ENCODE results near the gene MKNK1.

Gene MKNK1

DNA sequence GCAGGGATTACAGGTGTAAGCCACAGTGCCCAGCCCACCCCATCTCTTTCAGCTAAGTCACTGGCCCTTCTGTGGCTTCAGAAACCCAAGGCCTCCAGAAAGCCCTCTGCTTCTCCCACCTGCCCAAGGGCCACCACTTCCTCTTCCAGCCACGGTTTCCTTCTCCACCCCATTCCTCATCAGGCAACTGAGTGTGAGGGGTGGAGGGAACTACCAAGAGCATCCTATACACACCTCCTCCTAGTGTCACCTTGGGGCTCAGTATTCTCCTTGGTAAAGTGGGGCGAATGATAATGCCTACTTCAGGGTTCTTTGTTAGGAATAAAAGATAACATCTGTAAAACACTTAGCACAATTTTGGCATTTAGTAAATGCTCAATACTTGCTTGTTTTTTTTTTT is 82.7 kb downstream of the MKNK1 start:
- Histone ChIP-seq H3K9me3 (no peaks in the 10 kb centered on the region), H3K4me3 (ENCODE audit: low read depth in 1 of 2, low read length in 1 of 2) (no peak overlapping the region), H3K4me1 (ENCODE audit: control insufficient read depth in 1 of 2, insufficient read depth in 1 of 2, low read depth in 1 of 2, low read length in 1 of 2) (no peaks in the 10 kb centered on the region), H3K36me3 (no peaks in the 10 kb centered on the region), H3K27ac (no peak overlapping the region), H3K27me3 (peaks cover 90% of the 10 kb centered on the region)
- TF ChIP-seq, protein P1, sequence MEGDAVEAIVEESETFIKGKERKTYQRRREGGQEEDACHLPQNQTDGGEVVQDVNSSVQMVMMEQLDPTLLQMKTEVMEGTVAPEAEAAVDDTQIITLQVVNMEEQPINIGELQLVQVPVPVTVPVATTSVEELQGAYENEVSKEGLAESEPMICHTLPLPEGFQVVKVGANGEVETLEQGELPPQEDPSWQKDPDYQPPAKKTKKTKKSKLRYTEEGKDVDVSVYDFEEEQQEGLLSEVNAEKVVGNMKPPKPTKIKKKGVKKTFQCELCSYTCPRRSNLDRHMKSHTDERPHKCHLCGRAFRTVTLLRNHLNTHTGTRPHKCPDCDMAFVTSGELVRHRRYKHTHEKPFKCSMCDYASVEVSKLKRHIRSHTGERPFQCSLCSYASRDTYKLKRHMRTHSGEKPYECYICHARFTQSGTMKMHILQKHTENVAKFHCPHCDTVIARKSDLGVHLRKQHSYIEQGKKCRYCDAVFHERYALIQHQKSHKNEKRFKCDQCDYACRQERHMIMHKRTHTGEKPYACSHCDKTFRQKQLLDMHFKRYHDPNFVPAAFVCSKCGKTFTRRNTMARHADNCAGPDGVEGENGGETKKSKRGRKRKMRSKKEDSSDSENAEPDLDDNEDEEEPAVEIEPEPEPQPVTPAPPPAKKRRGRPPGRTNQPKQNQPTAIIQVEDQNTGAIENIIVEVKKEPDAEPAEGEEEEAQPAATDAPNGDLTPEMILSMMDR (IDR thresholded peaks at IDR 0.05), result no peak

DNA sequence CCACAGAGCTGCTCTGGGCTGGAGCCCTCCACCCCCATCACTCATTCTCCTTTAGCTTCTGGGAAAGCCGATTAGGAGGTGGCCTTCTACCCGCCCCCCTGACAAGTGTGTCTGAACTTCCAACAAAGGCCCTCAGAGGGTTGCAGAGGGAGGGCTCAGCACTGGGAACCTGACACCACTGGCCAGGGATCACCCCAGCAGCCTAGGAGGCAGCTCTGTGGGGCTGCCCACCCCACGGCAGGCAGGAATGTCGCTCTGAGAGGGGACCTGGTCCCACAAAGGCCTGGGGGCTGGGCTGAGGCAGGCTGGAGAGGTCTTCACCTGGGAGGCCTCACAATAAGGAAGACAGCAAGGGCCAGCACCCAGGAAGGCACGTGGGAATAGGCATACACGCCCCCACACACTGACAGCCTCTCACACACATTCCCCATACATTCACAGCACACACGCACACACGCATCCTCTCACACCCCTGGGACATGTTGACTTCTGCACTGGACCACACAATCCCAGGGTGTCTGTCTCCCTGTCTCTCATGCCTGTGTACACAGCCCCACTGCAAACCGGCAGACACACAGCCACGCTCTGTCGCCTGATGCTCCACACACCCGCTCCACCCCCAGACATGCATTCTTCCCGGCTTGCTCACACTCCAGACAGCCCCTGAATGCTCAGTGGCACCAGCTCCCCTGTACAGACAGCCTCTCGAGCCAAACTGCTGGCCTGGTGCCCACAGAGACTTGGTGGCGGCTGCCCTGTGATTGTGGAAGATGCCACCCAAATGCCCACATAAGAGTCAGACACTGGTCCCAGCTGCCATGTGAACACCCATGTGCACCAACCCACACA is 83.8 kb downstream of the MKNK1 start:
- Histone ChIP-seq H3K27me3 (peaks cover 90% of the 10 kb centered on the region), H3K4me1 (ENCODE audit: control insufficient read depth in 1 of 2, insufficient read depth in 1 of 2, low read depth in 1 of 2, low read length in 1 of 2) (no peaks in the 10 kb centered on the region), H3K9me3 (no peaks in the 10 kb centered on the region), H3K4me3 (ENCODE audit: low read depth in 1 of 2, low read length in 1 of 2) (no peak overlapping the region), H3K27ac (no peak overlapping the region), H3K36me3 (no peaks in the 10 kb centered on the region)
- TF ChIP-seq, protein P1 (IDR thresholded peaks at IDR 0.05), result no peak

DNA sequence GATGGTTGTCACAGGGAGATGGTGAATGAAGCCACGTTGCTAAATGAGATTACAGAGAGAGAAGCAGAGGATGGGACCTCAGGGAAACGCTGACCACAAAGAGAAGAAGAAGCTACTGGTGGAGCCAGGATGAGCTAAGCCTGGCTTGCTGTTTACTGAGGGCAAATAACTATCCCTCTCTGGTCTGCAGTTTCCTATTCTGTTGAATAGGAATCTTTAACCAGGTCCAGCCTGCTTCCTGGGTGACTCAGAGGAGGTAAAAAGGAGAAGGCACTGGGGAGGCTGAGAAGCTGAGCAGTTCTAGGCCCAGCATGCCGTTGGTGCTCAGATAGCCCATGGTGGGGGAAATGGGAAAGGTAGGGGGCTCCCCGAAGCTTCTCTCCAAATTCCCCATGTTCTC is 84.9 kb downstream of the MKNK1 start:
- TF ChIP-seq, protein P1 (IDR thresholded peaks at IDR 0.05), result no peak
- Histone ChIP-seq H3K9me3 (no peaks in the 10 kb centered on the region), H3K4me1 (ENCODE audit: control insufficient read depth in 1 of 2, insufficient read depth in 1 of 2, low read depth in 1 of 2, low read length in 1 of 2) (no peaks in the 10 kb centered on the region), H3K36me3 (no peaks in the 10 kb centered on the region), H3K27me3 (peaks cover 90% of the 10 kb centered on the region), H3K4me3 (ENCODE audit: low read depth in 1 of 2, low read length in 1 of 2) (no peak overlapping the region), H3K27ac (no peak overlapping the region)

DNA sequence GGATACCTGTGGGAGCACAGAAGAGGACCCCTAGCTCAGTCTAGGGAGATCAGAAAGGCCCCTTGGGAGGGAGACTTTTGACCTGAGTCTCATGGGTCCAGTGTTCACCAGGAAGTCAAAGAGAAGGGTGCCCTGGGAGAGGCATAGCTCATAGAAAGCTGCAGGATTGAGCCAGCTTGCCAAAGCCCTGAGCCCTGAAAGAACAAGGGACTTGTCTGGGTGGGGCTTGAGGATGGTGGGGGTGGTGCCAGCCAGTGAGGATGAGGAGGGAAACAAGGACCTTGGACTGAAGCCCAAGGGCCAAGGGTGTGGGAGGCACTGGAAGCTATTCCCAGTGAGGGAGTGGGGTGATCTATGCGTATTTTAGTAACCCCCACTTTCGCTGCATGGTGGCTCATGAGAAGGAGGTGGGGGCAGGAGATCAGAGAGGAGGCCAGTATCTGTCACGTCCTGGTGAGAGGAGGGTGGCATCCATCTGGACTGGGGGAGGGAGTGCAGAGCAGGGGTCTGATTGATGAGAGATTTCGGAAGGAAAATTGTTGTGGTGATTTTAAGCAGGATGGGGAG is 86.1 kb downstream of the MKNK1 start:
- no peaks in the 10 kb centered on the region for H3K9me3 ChIP-seq
- TF ChIP-seq, protein P1 (IDR thresholded peaks at IDR 0.05), result no peak
- H3K36me3 ChIP-seq, result no peaks in the 10 kb centered on the region
- H3K27ac ChIP-seq, result no peak overlapping the region
- no peaks in the 10 kb centered on the region for H3K4me1 ChIP-seq (ENCODE audit: control insufficient read depth in 1 of 2, insufficient read depth in 1 of 2, low read depth in 1 of 2, low read length in 1 of 2)
- no peak overlapping the region for H3K4me3 ChIP-seq (ENCODE audit: low read depth in 1 of 2, low read length in 1 of 2)
- peaks cover 89% of the 10 kb centered on the region for H3K27me3 ChIP-seq

DNA sequence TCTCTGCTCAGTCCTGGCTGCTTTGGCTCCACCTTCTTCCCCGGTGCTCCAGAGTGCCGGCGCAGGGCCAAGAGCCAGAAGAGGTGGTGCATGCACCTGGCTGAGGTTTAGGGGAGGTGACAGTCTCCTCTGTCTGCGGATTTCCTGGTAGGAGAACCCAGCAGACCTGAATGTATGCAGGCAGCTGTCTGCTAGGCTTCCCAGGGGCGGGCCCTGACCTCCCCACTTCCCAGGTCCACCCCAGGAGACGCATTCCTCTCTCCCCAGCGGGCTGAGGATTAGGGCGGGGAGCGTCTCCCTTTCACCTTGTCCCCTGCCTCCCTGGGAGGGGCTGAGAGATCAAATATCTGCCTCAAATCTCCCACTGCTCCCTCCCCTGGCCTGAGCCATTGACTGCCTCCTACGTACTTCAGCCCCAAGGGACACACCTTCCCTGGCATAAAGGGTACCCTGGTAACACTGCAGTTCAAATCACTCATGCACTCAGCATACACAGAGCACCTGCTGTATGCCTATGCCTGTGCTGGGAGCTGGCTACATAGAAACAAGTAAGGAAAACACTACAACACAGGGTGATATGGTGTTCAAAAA is 87.0 kb downstream of the MKNK1 start:
- TF ChIP-seq, protein P1 (IDR thresholded peaks at IDR 0.05), result no peak
- Histone ChIP-seq H3K4me1 (ENCODE audit: control insufficient read depth in 1 of 2, insufficient read depth in 1 of 2, low read depth in 1 of 2, low read length in 1 of 2) (no peaks in the 10 kb centered on the region), H3K9me3 (no peaks in the 10 kb centered on the region), H3K4me3 (ENCODE audit: low read depth in 1 of 2, low read length in 1 of 2) (no peak overlapping the region), H3K27me3 (peaks cover 89% of the 10 kb centered on the region), H3K27ac (no peak overlapping the region), H3K36me3 (no peaks in the 10 kb centered on the region)
